Lower leg skin (tissue), 3 donors: Measurements from ENCODE around the gene S100A4.

Experiments used
- POLR2A ChIP-seq, 2 donors: fragments of 450-650 bp; IDR thresholded peaks; one replicate each; pipeline ENCODE4 v1.6.1; 2016 to 2017; ENCODE audit warnings: antibody characterized with exemption in 2 of 2, mild to moderate bottlenecking in 1 of 2, moderate library complexity in 1 of 2
- TF ChIP-seq, protein P1 (sequence below), 3 donors: fragments of 450-650 bp; IDR thresholded peaks; one replicate each; pipeline ENCODE4 v1.5.1; 2016; ENCODE audit warnings: antibody characterized with exemption in 3 of 3, mild to moderate bottlenecking in 3 of 3, moderate library complexity in 2 of 3

- TF ChIP-seq, protein P1, sequence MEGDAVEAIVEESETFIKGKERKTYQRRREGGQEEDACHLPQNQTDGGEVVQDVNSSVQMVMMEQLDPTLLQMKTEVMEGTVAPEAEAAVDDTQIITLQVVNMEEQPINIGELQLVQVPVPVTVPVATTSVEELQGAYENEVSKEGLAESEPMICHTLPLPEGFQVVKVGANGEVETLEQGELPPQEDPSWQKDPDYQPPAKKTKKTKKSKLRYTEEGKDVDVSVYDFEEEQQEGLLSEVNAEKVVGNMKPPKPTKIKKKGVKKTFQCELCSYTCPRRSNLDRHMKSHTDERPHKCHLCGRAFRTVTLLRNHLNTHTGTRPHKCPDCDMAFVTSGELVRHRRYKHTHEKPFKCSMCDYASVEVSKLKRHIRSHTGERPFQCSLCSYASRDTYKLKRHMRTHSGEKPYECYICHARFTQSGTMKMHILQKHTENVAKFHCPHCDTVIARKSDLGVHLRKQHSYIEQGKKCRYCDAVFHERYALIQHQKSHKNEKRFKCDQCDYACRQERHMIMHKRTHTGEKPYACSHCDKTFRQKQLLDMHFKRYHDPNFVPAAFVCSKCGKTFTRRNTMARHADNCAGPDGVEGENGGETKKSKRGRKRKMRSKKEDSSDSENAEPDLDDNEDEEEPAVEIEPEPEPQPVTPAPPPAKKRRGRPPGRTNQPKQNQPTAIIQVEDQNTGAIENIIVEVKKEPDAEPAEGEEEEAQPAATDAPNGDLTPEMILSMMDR (IDR thresholded peaks at IDR 0.05) = no peak
- no peak for TF ChIP-seq POLR2A (IDR thresholded peaks at IDR 0.05)
Observed at GRCh38 chr1:153552335-153552734, 6.7 kb upstream of the S100A4 start.
